ENCODE data around the gene CLEC4M.
"Not testable (repeated sequence)": the region's sequence is repeated elsewhere in the genome, so short reads cannot be mapped to it uniquely, and the experiment has no call there.

Gene CLEC4M

DNA sequence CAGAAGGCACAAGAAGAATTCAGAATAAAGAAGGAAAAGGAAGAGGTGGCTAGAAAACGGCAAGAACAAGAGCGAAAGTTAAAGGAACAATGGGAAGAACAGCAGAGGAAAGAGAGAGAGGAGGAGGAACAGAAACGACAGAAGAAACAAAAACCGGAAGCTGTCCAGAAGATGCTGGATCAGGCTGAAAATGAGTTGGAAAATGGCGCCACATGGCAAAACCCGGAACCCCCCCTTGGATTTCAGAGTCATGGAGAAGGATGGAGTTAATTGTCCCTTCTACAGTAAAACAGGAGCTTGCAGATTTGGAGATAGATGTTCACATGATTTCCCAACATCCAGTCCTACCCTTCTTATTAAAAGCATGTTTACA is 22.4 kb upstream of the CLEC4M start:
- Histone ChIP-seq H3K9me3 (ENCODE audit: control insufficient read depth, insufficient read depth, low read length) (no peaks in the 10 kb centered on the region), H3K4me3 (ENCODE audit: low read length) (no peak overlapping the region), H3K36me3 (ENCODE audit: control insufficient read depth, insufficient read depth, low read length) (no peaks in the 10 kb centered on the region), H3K4me1 (ENCODE audit: control insufficient read depth, insufficient read depth, low read length) (no peaks in the 10 kb centered on the region), H3K27ac (ENCODE audit: low read length) (no peak overlapping the region), H3K27me3 (ENCODE audit: control insufficient read depth, insufficient read depth, low read length) (no peaks in the 10 kb centered on the region)
- WGBS (ENCODE audit: insufficient coverage, insufficient read length): no CpG with 5 or more reads among the region's 6 CpGs
- DNase-seq (ENCODE audit: low read depth, low spot score): no peak

GRCh38 chr19:7742575-7742974 is 20.5 kb upstream of the CLEC4M start:
- Histone ChIP-seq H3K9me3 (ENCODE audit: control insufficient read depth, insufficient read depth, low read length) (no peaks in the 10 kb centered on the region), H3K4me1 (ENCODE audit: control insufficient read depth, insufficient read depth, low read length) (peaks cover 3% of the 10 kb centered on the region; the same call in 1 of the 2 replicates), H3K27ac (ENCODE audit: low read length) (no peak overlapping the region), H3K36me3 (ENCODE audit: control insufficient read depth, insufficient read depth, low read length) (no peaks in the 10 kb centered on the region), H3K27me3 (ENCODE audit: control insufficient read depth, insufficient read depth, low read length) (no peaks in the 10 kb centered on the region), H3K4me3 (ENCODE audit: low read length) (no peak overlapping the region)
- DNase-seq (ENCODE audit: low read depth, low spot score): no peak
- WGBS (ENCODE audit: insufficient coverage, insufficient read length): no CpG with 5 or more reads among the region's 2 CpGs

- DNase-seq (ENCODE audit: low read depth, low spot score): no peak
- no CpG with 5 or more reads among the region's 11 CpGs for WGBS (ENCODE audit: insufficient coverage, insufficient read length)
- no peaks in the 10 kb centered on the region for H3K27me3 ChIP-seq (ENCODE audit: control insufficient read depth, insufficient read depth, low read length)
Measured at GRCh38 chr19:7742991-7743390, 20.1 kb upstream of the CLEC4M start.

GRCh38 chr19:7743425-7743841 is 19.6 kb upstream of the CLEC4M start:
- Histone ChIP-seq H3K4me3 (ENCODE audit: low read length) (no peak overlapping the region), H3K36me3 (ENCODE audit: control insufficient read depth, insufficient read depth, low read length) (no peaks in the 10 kb centered on the region), H3K27me3 (ENCODE audit: control insufficient read depth, insufficient read depth, low read length) (no peaks in the 10 kb centered on the region), H3K9me3 (ENCODE audit: control insufficient read depth, insufficient read depth, low read length) (no peaks in the 10 kb centered on the region), H3K27ac (ENCODE audit: low read length) (no peak overlapping the region), H3K4me1 (ENCODE audit: control insufficient read depth, insufficient read depth, low read length) (peaks cover 3% of the 10 kb centered on the region; the same call in 1 of the 2 replicates)
- DNase-seq (ENCODE audit: low read depth, low spot score): no peak
- no CpG with 5 or more reads among the region's 2 CpGs for WGBS (ENCODE audit: insufficient coverage, insufficient read length)

More at GRCh38 chr19:7742991-7743390, 20.1 kb upstream of the CLEC4M start:
- no peak overlapping the region for H3K27ac ChIP-seq (ENCODE audit: low read length)
- peaks cover 3% of the 10 kb centered on the region; the same call in 1 of the 2 replicates for H3K4me1 ChIP-seq (ENCODE audit: control insufficient read depth, insufficient read depth, low read length)
- no peak overlapping the region for H3K4me3 ChIP-seq (ENCODE audit: low read length)
- H3K9me3 ChIP-seq (ENCODE audit: control insufficient read depth, insufficient read depth, low read length): no peaks in the 10 kb centered on the region
- no peaks in the 10 kb centered on the region for H3K36me3 ChIP-seq (ENCODE audit: control insufficient read depth, insufficient read depth, low read length)

GRCh38 chr19:7744199-7744786 is 18.8 kb upstream of the CLEC4M start:
- H3K9me3 ChIP-seq (ENCODE audit: control insufficient read depth, insufficient read depth, low read length): no peaks in the 10 kb centered on the region
- no peaks in the 10 kb centered on the region for H3K36me3 ChIP-seq (ENCODE audit: control insufficient read depth, insufficient read depth, low read length)
- DNase-seq (ENCODE audit: low read depth, low spot score): no peak
- H3K4me1 ChIP-seq (ENCODE audit: control insufficient read depth, insufficient read depth, low read length): peaks cover 3% of the 10 kb centered on the region; the same call in 1 of the 2 replicates
- no CpG with 5 or more reads among the region's 5 CpGs for WGBS (ENCODE audit: insufficient coverage, insufficient read length)
- no peak overlapping the region for H3K27ac ChIP-seq (ENCODE audit: low read length)
- no peak overlapping the region for H3K4me3 ChIP-seq (ENCODE audit: low read length)
- H3K27me3 ChIP-seq (ENCODE audit: control insufficient read depth, insufficient read depth, low read length): no peaks in the 10 kb centered on the region

DNA sequence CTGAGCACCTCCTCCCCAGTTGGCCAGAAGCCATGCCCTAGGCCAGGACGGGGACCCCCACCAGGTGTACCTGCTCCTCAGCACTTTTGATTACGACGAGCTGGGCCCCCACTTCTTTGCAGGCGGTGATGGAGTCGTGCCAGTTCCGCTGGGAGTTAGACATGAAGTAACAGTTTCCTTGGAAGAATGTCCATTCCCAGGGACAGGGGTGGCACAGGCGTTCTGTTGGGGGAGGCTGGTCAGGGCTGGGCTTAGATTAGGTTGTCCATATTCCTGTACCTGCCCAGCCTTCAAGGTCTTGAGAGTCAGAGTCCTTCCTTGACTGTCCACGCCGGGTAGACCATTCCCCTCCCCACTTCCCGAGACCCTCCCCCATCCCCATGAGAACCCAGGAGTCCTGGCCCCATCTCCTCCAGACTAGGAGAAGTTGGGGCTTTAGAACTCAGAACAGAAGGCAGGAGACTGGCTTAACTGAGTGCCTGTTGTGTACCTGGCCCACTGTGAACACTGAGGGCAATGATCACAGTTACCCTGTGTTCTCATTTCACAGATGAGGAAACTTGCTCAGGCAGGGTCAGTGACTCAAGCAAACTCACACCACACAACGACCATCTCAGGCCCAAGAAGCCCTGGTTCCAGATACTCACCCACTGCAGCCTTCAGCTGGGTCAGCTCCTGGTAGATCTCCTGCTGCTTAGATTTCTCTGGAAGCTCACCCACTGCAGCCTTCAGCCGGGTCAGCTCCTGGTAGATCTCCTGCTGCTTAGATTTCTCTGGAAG is 18.0 kb upstream of the CLEC4M start:
- Histone ChIP-seq H3K9me3 (ENCODE audit: control insufficient read depth, insufficient read depth, low read length) (no peaks in the 10 kb centered on the region), H3K4me3 (ENCODE audit: low read length) (no peak overlapping the region), H3K36me3 (ENCODE audit: control insufficient read depth, insufficient read depth, low read length) (no peaks in the 10 kb centered on the region), H3K27ac (ENCODE audit: low read length) (no peak overlapping the region), H3K27me3 (ENCODE audit: control insufficient read depth, insufficient read depth, low read length) (no peaks in the 10 kb centered on the region), H3K4me1 (ENCODE audit: control insufficient read depth, insufficient read depth, low read length) (peaks cover 3% of the 10 kb centered on the region; the same call in 1 of the 2 replicates)
- DNase-seq (ENCODE audit: low read depth, low spot score): no peak
- WGBS (ENCODE audit: insufficient coverage, insufficient read length): no CpG with 5 or more reads among the region's 12 CpGs

- H3K27me3 ChIP-seq (ENCODE audit: control insufficient read depth, insufficient read depth, low read length); H3K4me1 ChIP-seq (ENCODE audit: control insufficient read depth, insufficient read depth, low read length); H3K36me3 ChIP-seq (ENCODE audit: control insufficient read depth, insufficient read depth, low read length); H3K9me3 ChIP-seq (ENCODE audit: control insufficient read depth, insufficient read depth, low read length); DNase-seq (ENCODE audit: low read depth, low spot score); H3K27ac ChIP-seq (ENCODE audit: low read length); H3K4me3 ChIP-seq (ENCODE audit: low read length): not testable (repeated sequence)
- no CpG with 5 or more reads among the region's 4 CpGs for WGBS (ENCODE audit: insufficient coverage, insufficient read length)
Measured at GRCh38 chr19:7746306-7746705, 16.7 kb upstream of the CLEC4M start.

DNA sequence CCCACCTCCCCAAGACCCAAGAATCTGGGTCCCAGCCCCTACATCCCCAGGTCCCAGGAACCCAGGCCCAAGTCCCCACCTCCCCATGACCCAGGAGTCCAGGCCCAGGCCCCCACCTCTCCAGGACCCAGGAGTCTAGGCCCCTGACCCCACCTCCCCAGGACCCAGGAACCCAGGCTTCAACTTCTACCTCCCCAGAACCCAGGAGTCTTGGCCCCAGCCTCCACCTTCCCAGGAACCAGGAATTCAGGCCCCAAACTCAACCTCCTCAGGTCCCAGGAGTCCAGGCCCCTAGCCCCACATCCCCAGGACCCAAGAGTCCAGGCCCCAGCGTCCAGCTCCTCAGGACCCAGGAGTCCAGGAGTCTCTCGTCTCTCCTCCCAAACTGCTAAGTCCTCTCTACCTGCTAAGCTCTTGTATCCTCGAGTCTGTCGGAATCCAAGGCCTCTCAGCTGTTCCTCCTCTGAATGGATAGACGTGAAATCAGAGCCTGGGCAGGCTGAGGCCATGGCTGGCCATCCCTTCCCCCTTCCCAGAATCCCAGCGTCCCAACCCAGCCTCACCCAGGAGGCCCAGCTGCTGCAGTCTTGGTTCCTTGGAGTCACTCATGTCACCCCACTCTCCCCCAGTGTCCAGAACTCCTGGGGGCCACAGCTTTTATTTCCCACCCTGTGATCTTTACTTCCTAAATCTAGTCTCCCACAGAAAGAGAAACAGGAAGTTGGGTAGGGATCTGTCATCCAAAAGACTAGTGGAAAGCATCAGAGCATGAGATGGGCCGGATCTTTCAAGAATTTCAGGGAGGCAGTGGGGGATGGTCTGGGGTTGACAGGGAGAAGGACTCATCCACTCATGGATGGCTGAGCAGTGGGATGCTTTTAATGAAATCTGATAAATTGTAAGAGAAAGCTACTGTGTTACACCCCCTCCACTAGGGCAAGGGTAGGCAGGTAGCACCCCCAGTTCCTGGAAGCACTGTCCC is 15.8 kb upstream of the CLEC4M start, which contains the start of gene CD209:
CD209 (minus strand) TSS at position 632 of the 982 bp plus-strand sequence; CDS start at position 609, 23 bp downstream.
- Histone ChIP-seq H3K4me1 (ENCODE audit: control insufficient read depth, insufficient read depth, low read length) (peaks cover 3% of the 10 kb centered on the region; the same call in 1 of the 2 replicates), H3K27me3 (ENCODE audit: control insufficient read depth, insufficient read depth, low read length) (no peaks in the 10 kb centered on the region), H3K27ac (ENCODE audit: low read length) (no peak within 1 kb of the TSS), H3K9me3 (ENCODE audit: control insufficient read depth, insufficient read depth, low read length) (no peaks in the 10 kb centered on the region), H3K36me3 (ENCODE audit: control insufficient read depth, insufficient read depth, low read length) (no peaks in the 10 kb centered on the region), H3K4me3 (ENCODE audit: low read length) (no peak within 1 kb of the TSS)
- no CpG with 5 or more reads among the region's 7 CpGs for WGBS (ENCODE audit: insufficient coverage, insufficient read length)
- DNase-seq (ENCODE audit: low read depth, low spot score): no peak

DNA sequence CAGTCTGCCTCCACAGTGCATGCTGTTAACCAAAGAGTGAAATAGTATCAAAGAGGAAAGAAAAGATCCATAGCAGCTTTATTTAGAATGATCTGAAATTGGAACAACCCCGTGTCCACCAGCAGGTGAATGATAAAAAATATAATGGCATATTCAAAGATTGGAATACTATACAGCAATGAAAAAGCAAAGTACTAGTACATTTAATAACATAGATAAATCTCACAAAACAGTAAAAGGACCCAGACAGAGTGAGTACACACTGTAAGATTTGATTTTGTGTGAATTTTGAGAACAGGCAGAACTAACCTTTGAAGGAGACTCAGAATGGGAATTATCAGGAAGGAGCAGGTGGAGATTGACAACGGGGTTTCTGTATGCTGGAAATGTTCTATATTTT is 14.9 kb upstream of the CLEC4M start:
- WGBS (ENCODE audit: insufficient coverage, insufficient read length): no CpG with 5 or more reads among the region's 2 CpGs
- Histone ChIP-seq H3K27ac (ENCODE audit: low read length) (no peak overlapping the region), H3K27me3 (ENCODE audit: control insufficient read depth, insufficient read depth, low read length) (no peaks in the 10 kb centered on the region), H3K36me3 (ENCODE audit: control insufficient read depth, insufficient read depth, low read length) (no peaks in the 10 kb centered on the region), H3K4me1 (ENCODE audit: control insufficient read depth, insufficient read depth, low read length) (peaks cover 3% of the 10 kb centered on the region; the same call in 1 of the 2 replicates), H3K4me3 (ENCODE audit: low read length) (no peak overlapping the region), H3K9me3 (ENCODE audit: control insufficient read depth, insufficient read depth, low read length) (no peaks in the 10 kb centered on the region)
- no peak for DNase-seq (ENCODE audit: low read depth, low spot score)

DNA sequence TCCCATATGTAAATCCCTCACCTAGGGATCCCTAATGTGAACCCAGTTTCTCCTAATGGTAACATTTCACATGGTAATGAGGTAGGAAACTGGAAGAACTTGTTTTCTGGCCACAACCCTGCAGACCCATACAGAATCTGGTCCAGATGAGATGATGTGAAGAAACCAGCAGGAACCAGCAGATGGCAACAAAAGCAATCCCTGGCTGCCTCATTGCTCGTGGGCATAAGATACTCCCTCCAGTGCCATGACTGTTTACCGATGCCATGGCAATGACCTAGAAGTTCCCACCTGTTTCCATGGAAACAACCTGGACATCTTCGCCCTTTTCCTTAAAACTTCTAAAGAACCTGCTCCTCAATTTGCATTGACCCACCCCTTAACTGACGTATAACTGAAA is 14.3 kb upstream of the CLEC4M start:
- no CpG with 5 or more reads among the region's 4 CpGs for WGBS (ENCODE audit: insufficient coverage, insufficient read length)
- H3K27ac ChIP-seq (ENCODE audit: low read length): no peak overlapping the region
- peak; percentile 90 for DNase-seq (ENCODE audit: low read depth, low spot score)

More for the DNA sequence above, 14.3 kb upstream of the CLEC4M start:
- H3K4me3 ChIP-seq (ENCODE audit: low read length): no peak overlapping the region
- no peaks in the 10 kb centered on the region for H3K9me3 ChIP-seq (ENCODE audit: control insufficient read depth, insufficient read depth, low read length)
- H3K36me3 ChIP-seq (ENCODE audit: control insufficient read depth, insufficient read depth, low read length): no peaks in the 10 kb centered on the region
- H3K4me1 ChIP-seq (ENCODE audit: control insufficient read depth, insufficient read depth, low read length): peaks cover 3% of the 10 kb centered on the region; the same call in 1 of the 2 replicates
- no peaks in the 10 kb centered on the region for H3K27me3 ChIP-seq (ENCODE audit: control insufficient read depth, insufficient read depth, low read length)

Measured in iPS DF 6.9 (cell line).